Measurements from ENCODE around the gene LCNL1. TPM values are rescaled to one million over a fixed set of nuclear protein-coding genes. Genes with fewer than 3 reads are reported as not detected.

The LCNL1 gene
- total and polyA plus RNA-seq, 5 donors from 2014 or later, result not detected

DNA sequence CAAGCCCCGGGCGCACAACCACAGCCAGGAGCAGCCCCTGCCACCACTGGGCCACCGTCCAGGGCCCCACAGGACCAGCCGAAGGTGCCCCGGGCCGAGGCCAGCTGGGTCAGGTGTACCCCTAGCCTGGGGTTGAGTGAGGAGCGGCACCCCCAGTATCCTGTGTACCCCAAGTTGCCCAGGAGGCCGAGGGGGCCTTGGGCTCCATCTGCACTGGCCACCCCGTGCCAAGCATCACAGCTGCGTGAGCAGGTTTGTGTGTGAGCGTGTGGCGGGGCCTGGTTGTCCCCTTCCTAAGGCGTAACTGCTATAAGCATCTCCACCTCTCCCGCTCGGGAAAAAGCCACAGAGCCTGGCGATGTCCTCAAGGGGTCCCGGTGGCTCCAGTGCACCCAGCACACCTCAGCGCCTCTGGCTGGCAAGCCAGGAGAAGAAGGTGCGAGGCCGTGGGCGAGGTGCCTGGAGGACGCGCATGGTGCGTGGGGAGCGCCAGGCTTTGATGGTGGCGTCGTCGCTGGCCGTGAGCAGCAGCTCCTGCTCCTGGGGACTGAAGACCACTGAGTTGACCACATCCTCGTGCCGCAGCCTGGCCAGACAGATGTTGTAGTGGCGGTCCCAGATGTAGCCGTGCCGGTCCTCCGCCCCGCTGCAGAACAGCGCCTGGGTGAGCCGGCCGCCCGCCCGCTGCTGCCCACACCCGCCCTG is 42.1 kb upstream of the LCNL1 start:
- peaks cover 30% of the 10 kb centered on the region for H3K36me3 ChIP-seq (ENCODE audit: control insufficient read depth, insufficient read depth, low read length)
- Mint-ChIP-seq H3K27ac (no peak overlapping the region), H3K27me3 (peaks cover 5% of the 10 kb centered on the region), H3K4me3 (peak overlapping the region in 1 of 4 donors; percentile 26), H3K36me3 (peaks cover 14% of the 10 kb centered on the region), H3K9me3 (peaks cover 0 to 3% (median 0%) of the 10 kb centered on the region in 7 donors), H3K4me1 (peaks cover 0 to 15% (median 3%) of the 10 kb centered on the region in 4 donors)
- no peak overlapping the region for H3K4me3 ChIP-seq (ENCODE audit: low read depth, low read length)
- no peak for ATAC-seq (ENCODE audit: low read depth in 2 of 2)
- peaks cover 23% of the 10 kb centered on the region for H3K4me1 ChIP-seq (ENCODE audit: control insufficient read depth, insufficient read depth, low read length, poor library complexity, severe bottlenecking)
- H3K27me3 ChIP-seq (ENCODE audit: control insufficient read depth, insufficient read depth, low read length), result no peaks in the 10 kb centered on the region
- H3K27ac ChIP-seq (ENCODE audit: insufficient read depth, low read length, poor library complexity, severe bottlenecking), result no peak overlapping the region
- DNase-seq, result no peak
- no peaks in the 10 kb centered on the region for H3K9me3 ChIP-seq (ENCODE audit: control insufficient read depth in 2 of 2, low read length in 2 of 2)

DNA sequence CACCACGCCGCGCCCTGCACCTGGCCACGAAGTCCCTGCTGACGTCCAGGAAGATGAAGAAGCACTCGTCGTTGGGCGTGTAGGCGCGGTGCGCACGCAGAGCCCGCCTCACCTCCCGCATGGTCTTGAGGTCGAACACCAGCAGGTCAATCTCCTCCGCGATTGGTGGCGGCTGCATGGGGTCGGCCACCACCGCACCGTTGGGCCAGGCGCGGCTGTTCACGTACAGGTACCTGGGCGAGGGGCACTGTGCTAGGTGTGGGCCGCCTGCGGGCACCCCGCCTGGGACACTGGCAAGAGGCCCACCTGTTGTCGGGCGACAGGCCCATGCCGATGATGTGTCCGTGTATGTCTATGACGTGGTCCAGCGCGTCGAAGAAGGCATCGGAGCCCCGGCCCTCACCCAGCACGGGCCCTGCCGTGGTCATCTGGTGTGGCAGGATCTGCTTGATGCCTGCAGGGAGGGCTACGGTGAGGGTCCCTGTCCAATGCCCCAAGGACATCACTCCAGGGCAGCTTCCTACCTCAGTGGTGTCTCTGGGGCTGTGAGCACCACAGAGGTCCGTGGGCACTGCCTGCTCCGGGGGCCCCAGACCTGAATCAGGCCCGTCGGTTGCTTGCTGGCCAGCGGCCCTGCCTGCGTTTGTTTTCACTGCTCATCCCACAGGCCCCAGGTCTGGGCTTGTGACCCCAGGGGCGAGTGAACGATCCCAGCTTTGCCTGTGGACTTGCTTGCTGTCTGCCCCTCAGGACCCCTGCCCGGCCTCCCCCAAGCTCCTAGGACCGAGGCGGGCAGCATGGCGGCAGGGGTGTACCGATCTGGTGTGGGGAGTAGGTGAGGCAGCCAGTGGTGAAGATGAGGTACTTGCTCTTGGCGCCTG is 41.3 kb upstream of the LCNL1 start:
- Mint-ChIP-seq H3K27ac (no peak overlapping the region), H3K9me3 (peaks cover 0 to 3% (median 0%) of the 10 kb centered on the region in 7 donors), H3K4me1 (peaks cover 0 to 15% (median 3%) of the 10 kb centered on the region in 4 donors), H3K36me3 (peaks cover 12% of the 10 kb centered on the region), H3K4me3 (peak overlapping the region in 1 of 4 donors; percentile 21), H3K27me3 (peaks cover 5% of the 10 kb centered on the region)
- peaks cover 30% of the 10 kb centered on the region for H3K36me3 ChIP-seq (ENCODE audit: control insufficient read depth, insufficient read depth, low read length)
- no peak overlapping the region for H3K27ac ChIP-seq (ENCODE audit: insufficient read depth, low read length, poor library complexity, severe bottlenecking)
- no peaks in the 10 kb centered on the region for H3K27me3 ChIP-seq (ENCODE audit: control insufficient read depth, insufficient read depth, low read length)
- no peak overlapping the region for H3K4me3 ChIP-seq (ENCODE audit: low read depth, low read length)
- H3K9me3 ChIP-seq (ENCODE audit: control insufficient read depth in 2 of 2, low read length in 2 of 2), result no peaks in the 10 kb centered on the region
- ATAC-seq (ENCODE audit: low read depth in 2 of 2) (no peak), DNase-seq (no peak)
- peaks cover 23% of the 10 kb centered on the region for H3K4me1 ChIP-seq (ENCODE audit: control insufficient read depth, insufficient read depth, low read length, poor library complexity, severe bottlenecking)

DNA sequence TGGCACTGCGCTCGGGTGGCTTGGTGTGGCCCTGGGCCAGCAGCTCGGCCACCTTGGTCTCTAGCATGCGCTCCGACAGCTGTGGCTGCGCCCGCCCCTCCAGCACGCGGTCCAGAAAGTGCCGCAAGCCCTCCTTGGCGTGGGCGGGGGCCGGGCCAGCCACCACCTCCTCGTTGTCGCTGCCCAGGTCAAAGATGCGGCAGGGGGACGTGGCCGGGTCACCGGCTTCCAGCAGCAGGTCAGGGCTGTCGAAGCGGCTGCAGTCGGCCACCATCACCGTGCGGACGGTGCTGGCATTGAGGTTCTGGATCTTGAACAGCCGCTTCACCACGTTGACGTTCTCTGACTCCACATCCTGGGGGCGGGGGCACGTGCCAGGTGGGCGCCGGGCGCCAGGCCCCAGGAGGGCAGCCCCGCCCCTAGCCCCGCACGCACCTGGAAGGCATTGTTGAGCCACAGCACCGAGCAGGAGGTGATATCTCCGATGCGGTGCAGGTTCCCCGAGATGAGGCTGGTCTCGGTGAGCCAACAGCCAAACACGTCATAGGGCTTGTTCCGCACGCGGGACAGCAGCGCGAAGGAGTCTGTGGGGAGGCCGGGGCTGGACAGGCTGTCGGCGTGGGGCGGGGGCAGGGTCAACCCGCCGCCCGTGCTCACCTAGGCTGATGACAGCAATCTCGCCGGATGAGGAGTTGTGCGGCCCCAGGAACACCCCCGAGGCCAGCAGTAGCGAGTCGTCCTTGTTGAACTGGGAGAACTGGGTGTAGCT is 40.5 kb upstream of the LCNL1 start:
- Histone ChIP-seq H3K36me3 (ENCODE audit: control insufficient read depth, insufficient read depth, low read length) (peaks cover 30% of the 10 kb centered on the region), H3K4me1 (ENCODE audit: control insufficient read depth, insufficient read depth, low read length, poor library complexity, severe bottlenecking) (peaks cover 23% of the 10 kb centered on the region), H3K27me3 (ENCODE audit: control insufficient read depth, insufficient read depth, low read length) (no peaks in the 10 kb centered on the region), H3K9me3 (ENCODE audit: control insufficient read depth in 2 of 2, low read length in 2 of 2) (no peaks in the 10 kb centered on the region), H3K27ac (ENCODE audit: insufficient read depth, low read length, poor library complexity, severe bottlenecking) (no peak overlapping the region), H3K4me3 (ENCODE audit: low read depth, low read length) (no peak overlapping the region)
- Mint-ChIP-seq H3K27me3 (peaks cover 5% of the 10 kb centered on the region), H3K4me3 (peak overlapping the region in 1 of 4 donors; percentile 67), H3K27ac (no peak overlapping the region), H3K36me3 (peaks cover 11% of the 10 kb centered on the region), H3K4me1 (peaks cover 0 to 15% (median 3%) of the 10 kb centered on the region in 4 donors), H3K9me3 (peaks cover 0 to 3% (median 0%) of the 10 kb centered on the region in 7 donors)
- ATAC-seq (ENCODE audit: low read depth in 2 of 2) (no peak), DNase-seq (no peak)

DNA sequence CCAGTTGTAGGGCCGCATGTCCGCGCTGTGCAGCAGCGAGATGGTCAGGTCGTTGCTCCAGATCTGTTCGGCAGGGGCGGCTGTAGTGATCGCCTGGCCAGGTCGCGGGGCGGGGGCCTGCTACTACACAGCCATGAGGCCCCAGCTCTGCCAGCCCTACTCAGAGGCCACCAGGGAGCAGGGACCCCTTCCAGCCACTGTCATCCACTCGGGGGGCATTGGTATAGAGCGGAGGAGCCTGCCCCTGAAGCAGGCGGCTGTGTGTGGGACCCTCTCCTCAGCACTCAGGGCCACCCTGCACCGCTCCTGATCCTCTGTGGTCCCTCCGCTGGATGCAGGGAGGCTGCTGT is 39.9 kb upstream of the LCNL1 start:
- no peak overlapping the region for H3K27ac ChIP-seq (ENCODE audit: insufficient read depth, low read length, poor library complexity, severe bottlenecking)
- Mint-ChIP-seq H3K4me1 (peaks cover 0 to 15% (median 3%) of the 10 kb centered on the region in 4 donors), H3K9me3 (no peaks in the 10 kb centered on the region), H3K36me3 (peaks cover 7% of the 10 kb centered on the region), H3K27me3 (peaks cover 5% of the 10 kb centered on the region), H3K27ac (no peak overlapping the region), H3K4me3 (peak overlapping the region in 2 of 4 donors; percentile 47 to 67)
- no peak overlapping the region for H3K4me3 ChIP-seq (ENCODE audit: low read depth, low read length)
- H3K36me3 ChIP-seq (ENCODE audit: control insufficient read depth, insufficient read depth, low read length), result peaks cover 30% of the 10 kb centered on the region
- no peaks in the 10 kb centered on the region for H3K9me3 ChIP-seq (ENCODE audit: control insufficient read depth in 2 of 2, low read length in 2 of 2)
- H3K4me1 ChIP-seq (ENCODE audit: control insufficient read depth, insufficient read depth, low read length, poor library complexity, severe bottlenecking), result peaks cover 23% of the 10 kb centered on the region
- H3K27me3 ChIP-seq (ENCODE audit: control insufficient read depth, insufficient read depth, low read length), result no peaks in the 10 kb centered on the region
- no peak for ATAC-seq (ENCODE audit: low read depth in 2 of 2)
- no peak for DNase-seq

DNA sequence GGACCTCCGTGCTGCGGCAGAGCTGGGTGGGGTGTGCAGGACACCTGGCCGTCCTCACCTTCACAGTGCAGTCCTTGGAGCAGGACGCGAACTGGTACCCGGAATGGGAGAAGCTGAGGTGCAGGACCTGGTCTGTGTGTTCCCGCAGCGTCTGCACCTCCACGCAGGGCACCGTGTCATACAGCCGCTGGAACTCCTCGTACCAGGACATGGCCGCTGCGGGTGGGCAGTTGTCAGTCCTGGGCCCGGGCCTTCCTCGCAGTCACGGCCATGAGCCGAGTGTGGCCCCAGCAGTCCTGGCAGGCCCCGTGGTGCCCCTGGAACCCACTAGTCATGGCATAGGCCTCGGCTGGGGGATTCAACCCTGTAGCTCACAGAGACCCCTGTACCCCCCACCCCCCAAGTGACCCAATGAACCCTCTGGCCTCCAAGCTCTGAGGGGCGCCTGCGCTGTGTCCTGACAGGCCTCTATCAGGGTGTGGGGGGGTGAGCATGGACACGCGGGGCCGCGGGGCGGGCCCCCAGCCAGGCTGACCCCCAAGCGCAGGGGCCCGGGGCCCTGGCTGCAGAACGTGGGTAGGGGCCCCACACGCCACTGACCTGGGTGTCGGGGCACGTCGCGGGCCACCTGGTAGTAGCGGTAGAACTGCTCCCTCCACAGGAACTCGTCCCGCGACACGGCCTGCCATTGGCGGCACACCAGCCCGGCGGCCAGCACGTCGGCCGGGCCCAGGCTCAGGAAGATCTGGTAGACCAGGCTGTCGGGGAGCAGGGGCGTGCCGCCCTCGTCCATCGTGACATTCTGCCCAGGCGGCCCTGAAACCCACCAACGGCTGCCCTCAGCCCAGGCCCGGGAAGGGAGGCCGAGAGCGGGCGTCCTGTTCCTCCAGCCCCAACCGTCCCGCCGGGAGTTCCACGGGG is 39.2 kb upstream of the LCNL1 start:
- ATAC-seq (ENCODE audit: low read depth in 2 of 2) (no peak), DNase-seq (peak; percentile 19 to 53 (median 38))
- H3K4me3 Mint-ChIP-seq, result peak overlapping the region; percentile 84 to 90 (median 86)

GRCh38 chr9:136944212-136944518 is 38.6 kb upstream of the LCNL1 start:
- H3K4me1 ChIP-seq (ENCODE audit: control insufficient read depth, insufficient read depth, low read length, poor library complexity, severe bottlenecking), result peaks cover 26% of the 10 kb centered on the region
- peaks cover 30% of the 10 kb centered on the region for H3K36me3 ChIP-seq (ENCODE audit: control insufficient read depth, insufficient read depth, low read length)
- H3K4me1 Mint-ChIP-seq, result peaks cover 0 to 19% (median 3%) of the 10 kb centered on the region in 4 donors
- no peaks in the 10 kb centered on the region for H3K27me3 ChIP-seq (ENCODE audit: control insufficient read depth, insufficient read depth, low read length)
- peak in 1 of 2 donors; percentile 23 for ATAC-seq (ENCODE audit: low read depth in 2 of 2)
- H3K9me3 ChIP-seq (ENCODE audit: control insufficient read depth in 2 of 2, low read length in 2 of 2), result no peaks in the 10 kb centered on the region
- peaks cover 3% of the 10 kb centered on the region for H3K36me3 Mint-ChIP-seq
- H3K27ac Mint-ChIP-seq, result no peak overlapping the region
- H3K9me3 Mint-ChIP-seq, result no peaks in the 10 kb centered on the region
- DNase-seq, result peak in 1 of 3 donors; percentile 27
- H3K27me3 Mint-ChIP-seq, result peaks cover 5% of the 10 kb centered on the region
- H3K27ac ChIP-seq (ENCODE audit: insufficient read depth, low read length, poor library complexity, severe bottlenecking), result peak overlapping the region; percentile 55
- H3K4me3 Mint-ChIP-seq, result peak overlapping the region; percentile 84 to 90 (median 86)
- H3K4me3 ChIP-seq (ENCODE audit: low read depth, low read length), result no peak overlapping the region

More for the DNA sequence above, 39.2 kb upstream of the LCNL1 start:
- no peaks in the 10 kb centered on the region for H3K9me3 Mint-ChIP-seq
- H3K27ac ChIP-seq (ENCODE audit: insufficient read depth, low read length, poor library complexity, severe bottlenecking), result peak overlapping the region; percentile 55
- peaks cover 5% of the 10 kb centered on the region for H3K27me3 Mint-ChIP-seq
- H3K4me1 Mint-ChIP-seq, result peaks cover 0 to 19% (median 3%) of the 10 kb centered on the region in 4 donors
- peaks cover 23% of the 10 kb centered on the region for H3K4me1 ChIP-seq (ENCODE audit: control insufficient read depth, insufficient read depth, low read length, poor library complexity, severe bottlenecking)
- peaks cover 7% of the 10 kb centered on the region for H3K36me3 Mint-ChIP-seq
- H3K9me3 ChIP-seq (ENCODE audit: control insufficient read depth in 2 of 2, low read length in 2 of 2), result no peaks in the 10 kb centered on the region
- H3K27me3 ChIP-seq (ENCODE audit: control insufficient read depth, insufficient read depth, low read length), result no peaks in the 10 kb centered on the region
- peak overlapping the region; percentile 19 for H3K4me3 ChIP-seq (ENCODE audit: low read depth, low read length)
- H3K36me3 ChIP-seq (ENCODE audit: control insufficient read depth, insufficient read depth, low read length), result peaks cover 30% of the 10 kb centered on the region
- H3K27ac Mint-ChIP-seq, result peak overlapping the region in 2 of 3 donors; percentile 66 to 75
